CD4-positive, alpha-beta memory T cell (primary cell): ENCODE data around the gene CTSE. TPM values are rescaled to one million over a fixed set of nuclear protein-coding genes. Genes with fewer than 3 reads are reported as not detected.
"Not testable (repeated sequence)": the region's sequence is repeated elsewhere in the genome, so short reads cannot be mapped to it uniquely, and the experiment has no call there.

Experiments
- CTCF ChIA-PET: fragments of 350-600 bp; sonication (Branson Sonifier 250); formaldehyde crosslinking; loops from one replicate; lab custom pipeline; 2021; ENCODE audit warnings: inconsistent platforms; ENCODE audit not compliant: partially characterized antibody; lab: Charles Lee
- POLR2A ChIA-PET: fragments of 350-600 bp; sonication (Branson Sonifier 250); formaldehyde crosslinking; loops from one replicate; lab custom pipeline; 2021; ENCODE audit not compliant: partially characterized antibody; lab: Charles Lee
- DNase-seq, 5 donors: peaks; one replicate each; pipeline versions ENCODE4 v3.0.0 to v3.0.0-alpha.2; 2020 to 2022; ENCODE audit warnings: mixed read lengths in 1 of 5
- H3K27ac ChIP-seq: one replicate; pipeline ENCODE4 v1.7.0; 2013; ENCODE audit warnings: low read depth, low read length
- H3K27me3 ChIP-seq: 2 replicates; pipeline ENCODE4 v1.7.0; 2013; ENCODE audit warnings: mild to moderate bottlenecking, low read length, moderate library complexity; ENCODE audit not compliant: insufficient read depth
- H3K36me3 ChIP-seq: 2 replicates; pipeline ENCODE4 v1.7.0; 2013; ENCODE audit warnings: mild to moderate bottlenecking, low read length, moderate library complexity; ENCODE audit not compliant: insufficient read depth
- H3K4me1 ChIP-seq: 2 replicates; pipeline ENCODE4 v1.7.0; 2013; ENCODE audit warnings: mild to moderate bottlenecking, low read length, moderate library complexity; ENCODE audit not compliant: insufficient read depth
- H3K4me3 ChIP-seq, 2 donors: one replicate each; pipeline ENCODE4 v1.7.0; 2013; ENCODE audit warnings: low read length in 2 of 2, mild to moderate bottlenecking in 1 of 2
- H3K9me3 ChIP-seq, 2 donors: one replicate each; pipeline ENCODE4 v1.7.0; 2013; ENCODE audit warnings: low read length in 2 of 2, control low read depth in 1 of 2; ENCODE audit not compliant: control insufficient read depth in 1 of 2
- H3K27ac Mint-ChIP-seq, 7 donors: one replicate each; pipeline ENCODE4 v1.8.0; 2020 to 2021; ENCODE audit warnings: mixed read lengths in 7 of 7, mild to moderate bottlenecking in 6 of 7, inconsistent platforms in 3 of 7, moderate library complexity in 3 of 7
- H3K27me3 Mint-ChIP-seq, 2 donors: one replicate each; pipeline ENCODE4 v1.8.0; 2020 to 2021; ENCODE audit warnings: mixed read lengths in 2 of 2
- H3K36me3 Mint-ChIP-seq, 2 donors: one replicate each; pipeline ENCODE4 v1.8.0; 2020 to 2021; ENCODE audit warnings: mixed read lengths in 2 of 2, inconsistent platforms in 1 of 2, mild to moderate bottlenecking in 1 of 2
- H3K4me1 Mint-ChIP-seq, 4 donors: one replicate each; pipeline ENCODE4 v1.8.0; 2020 to 2021; ENCODE audit warnings: mixed read lengths in 4 of 4, mild to moderate bottlenecking in 1 of 4
- H3K4me3 Mint-ChIP-seq, 8 donors: one replicate each; pipeline ENCODE4 v1.8.0; 2020 to 2021; ENCODE audit warnings: mixed read lengths in 8 of 8, mild to moderate bottlenecking in 7 of 8, moderate library complexity in 6 of 8, inconsistent platforms in 3 of 8
- H3K9me3 Mint-ChIP-seq, 8 donors: one replicate each; pipeline ENCODE4 v1.8.0; 2020 to 2021; ENCODE audit warnings: mixed read lengths in 8 of 8, mild to moderate bottlenecking in 5 of 8, inconsistent platforms in 3 of 8, moderate library complexity in 1 of 8
- intact Hi-C: fragments of 100-400 bp; cut with micrococcal nuclease; formaldehyde crosslinking; loops from one replicate; pipeline ENCODE4 v1.15.1; 2023
- polyA plus RNA-seq, 2 donors: library from polyadenylated mRNA; unstranded; fragments of 300-500 nt; fragmentation: Illumina TruSeq; gene quantifications; one replicate each; pipeline ENCODE4 v1.2.3, GENCODE V29; 2021
- total RNA-seq, 2 experiments: library from RNA; stranded (reverse); gene quantifications; one replicate each; pipeline ENCODE4 v1.2.3, GENCODE V29; 2021

The CTSE gene
- total and polyA plus RNA-seq, 4 experiments from 2014 or later = not detected

GRCh38 chr1:206000641-206001339 lies 22.9 kb downstream of the CTSE start:
- Histone ChIP-seq H3K27me3 (no peaks in the 10 kb centered on the region), H3K4me1 (no peaks in the 10 kb centered on the region), H3K4me3 (no peak overlapping the region), H3K9me3 (no peaks in the 10 kb centered on the region), H3K36me3 (no peaks in the 10 kb centered on the region), H3K27ac (no peak overlapping the region)
- peaks cover 0 to 1% (median 0%) of the 10 kb centered on the region in 8 donors for H3K9me3 Mint-ChIP-seq
- DNase-seq = no peak
- intact Hi-C loops = no loop called here
- POLR2A ChIA-PET = no interaction called here
- H3K27me3 Mint-ChIP-seq = peaks cover 10 to 11% of the 10 kb centered on the region in 2 donors
- CTCF ChIA-PET = no interaction called here
- no peaks in the 10 kb centered on the region for H3K36me3 Mint-ChIP-seq
- no peak overlapping the region for H3K4me3 Mint-ChIP-seq
- H3K4me1 Mint-ChIP-seq = peaks cover 0 to 6% (median 0%) of the 10 kb centered on the region in 4 donors
- no peak overlapping the region for H3K27ac Mint-ChIP-seq

- Mint-ChIP-seq H3K4me1 (no peaks in the 10 kb centered on the region), H3K9me3 (no peaks in the 10 kb centered on the region)
Observed at GRCh38 chr1:205998457-205999241, 25.0 kb downstream of the CTSE start.

GRCh38 chr1:205996641-205997040 lies 27.1 kb downstream of the CTSE start:
- H3K27ac ChIP-seq, H3K4me3 ChIP-seq, H3K27me3 Mint-ChIP-seq, H3K36me3 ChIP-seq, H3K36me3 Mint-ChIP-seq, H3K9me3 ChIP-seq, CTCF ChIA-PET, POLR2A ChIA-PET, H3K27ac Mint-ChIP-seq, intact Hi-C loops, H3K4me1 Mint-ChIP-seq, H3K9me3 Mint-ChIP-seq, H3K27me3 ChIP-seq, H3K4me3 Mint-ChIP-seq, DNase-seq, H3K4me1 ChIP-seq: not testable (repeated sequence)

More at GRCh38 chr1:205998457-205999241, 25.0 kb downstream of the CTSE start:
- Histone ChIP-seq H3K27ac (no peak overlapping the region), H3K4me3 (no peak overlapping the region), H3K4me1 (no peaks in the 10 kb centered on the region), H3K36me3 (no peaks in the 10 kb centered on the region), H3K9me3 (no peaks in the 10 kb centered on the region), H3K27me3 (no peaks in the 10 kb centered on the region)
- ChIA-PET POLR2A (no interaction called here), CTCF (interaction anchor here (1.4 to 1.5 kb wide), 2 partner anchors 13 to 21 kb away, joined by 5 to 7 read pairs; no protein-coding TSS in a partner anchor)
- Mint-ChIP-seq H3K36me3 (no peaks in the 10 kb centered on the region), H3K27me3 (peaks cover 1 to 5% of the 10 kb centered on the region in 2 donors), H3K27ac (no peak overlapping the region), H3K4me3 (no peak overlapping the region)
- DNase-seq = no peak
- intact Hi-C loops = no loop called here

- H3K36me3 Mint-ChIP-seq = no peaks in the 10 kb centered on the region
- H3K27me3 ChIP-seq = no peaks in the 10 kb centered on the region
- no peaks in the 10 kb centered on the region for H3K9me3 ChIP-seq
- H3K4me3 Mint-ChIP-seq = no peak overlapping the region
- no peak overlapping the region for H3K4me3 ChIP-seq
- ChIA-PET POLR2A (no interaction called here), CTCF (interaction anchor here (1.2 to 2.0 kb wide), 2 partner anchors 14 to 17 kb away, joined by 3 to 11 read pairs; no protein-coding TSS in a partner anchor)
- H3K36me3 ChIP-seq = no peaks in the 10 kb centered on the region
- no peaks in the 10 kb centered on the region for H3K9me3 Mint-ChIP-seq
- H3K27ac ChIP-seq = no peak overlapping the region
- no peaks in the 10 kb centered on the region for H3K4me1 Mint-ChIP-seq
- H3K4me1 ChIP-seq = no peaks in the 10 kb centered on the region
- DNase-seq = no peak
- peaks cover 10 to 14% of the 10 kb centered on the region in 2 donors for H3K27me3 Mint-ChIP-seq
- intact Hi-C loops = no loop called here
- H3K27ac Mint-ChIP-seq = no peak overlapping the region
Observed at GRCh38 chr1:205994346-205994745, 29.3 kb downstream of the CTSE start.

- no peaks in the 10 kb centered on the region for H3K9me3 Mint-ChIP-seq
Observed at GRCh38 chr1:205993068-205993467, 30.6 kb downstream of the CTSE start.

GRCh38 chr1:205992218-205992882 lies 31.3 kb downstream of the CTSE start:
- POLR2A ChIA-PET = no interaction called here
- peaks cover 10 to 15% of the 10 kb centered on the region in 2 donors for H3K27me3 Mint-ChIP-seq
- H3K27ac Mint-ChIP-seq = no peak overlapping the region
- no peaks in the 10 kb centered on the region for H3K4me1 Mint-ChIP-seq
- H3K4me3 ChIP-seq = no peak overlapping the region
- CTCF ChIA-PET = interaction anchor here (1.2 to 2.0 kb wide), 3 partner anchors 10 to 15 kb away, joined by 3 to 12 read pairs (median 11); no protein-coding TSS in a partner anchor
- H3K9me3 ChIP-seq = no peaks in the 10 kb centered on the region
- no peak overlapping the region for H3K4me3 Mint-ChIP-seq
- no peaks in the 10 kb centered on the region for H3K36me3 Mint-ChIP-seq
- intact Hi-C loops = no loop called here
- no peaks in the 10 kb centered on the region for H3K27me3 ChIP-seq
- no peak for DNase-seq
- H3K9me3 Mint-ChIP-seq = no peaks in the 10 kb centered on the region
- H3K27ac ChIP-seq = no peak overlapping the region
- H3K4me1 ChIP-seq = no peaks in the 10 kb centered on the region
- no peaks in the 10 kb centered on the region for H3K36me3 ChIP-seq

More at GRCh38 chr1:205993068-205993467, 30.6 kb downstream of the CTSE start:
- H3K9me3 ChIP-seq = no peaks in the 10 kb centered on the region
- no peaks in the 10 kb centered on the region for H3K4me1 ChIP-seq
- H3K27ac ChIP-seq = no peak overlapping the region
- DNase-seq = no peak
- Mint-ChIP-seq H3K36me3 (no peaks in the 10 kb centered on the region), H3K4me3 (no peak overlapping the region), H3K4me1 (no peaks in the 10 kb centered on the region), H3K27ac (peak overlapping the region in 1 of 7 donors; percentile 68), H3K27me3 (peaks cover 10 to 15% of the 10 kb centered on the region in 2 donors)
- CTCF ChIA-PET = interaction anchor here (2.0 kb wide), 1 partner anchor 16 kb away, joined by 11 read pairs; no protein-coding TSS in a partner anchor
- H3K36me3 ChIP-seq = no peaks in the 10 kb centered on the region
- H3K27me3 ChIP-seq = no peaks in the 10 kb centered on the region
- H3K4me3 ChIP-seq = no peak overlapping the region
- POLR2A ChIA-PET = no interaction called here
- intact Hi-C loops = no loop called here

- Histone ChIP-seq H3K4me3 (no peak overlapping the region), H3K36me3 (no peaks in the 10 kb centered on the region), H3K27ac (no peak overlapping the region), H3K4me1 (no peaks in the 10 kb centered on the region), H3K27me3 (no peaks in the 10 kb centered on the region), H3K9me3 (no peaks in the 10 kb centered on the region)
- intact Hi-C loops = no loop called here
- no peaks in the 10 kb centered on the region for H3K36me3 Mint-ChIP-seq
- ChIA-PET POLR2A (interaction anchor here (0.6 kb wide), 1 partner anchor 177 kb away, joined by 3 read pairs; no protein-coding TSS in a partner anchor), CTCF (interaction anchor here (0.6 to 1.6 kb wide), 3 partner anchors 9 to 717 kb away, joined by 3 to 12 read pairs (median 3); no protein-coding TSS in a partner anchor)
- DNase-seq = no peak
- no peaks in the 10 kb centered on the region for H3K9me3 Mint-ChIP-seq
- H3K4me3 Mint-ChIP-seq = no peak overlapping the region
- peaks cover 5 to 15% of the 10 kb centered on the region in 2 donors for H3K27me3 Mint-ChIP-seq
- no peak overlapping the region for H3K27ac Mint-ChIP-seq
- no peaks in the 10 kb centered on the region for H3K4me1 Mint-ChIP-seq
Observed at GRCh38 chr1:205991237-205991636, 32.5 kb downstream of the CTSE start.
